Activated CD4-positive, alpha-beta memory T cell treated with anti-CD3 and anti-CD28 coated beads, Interleukin-2, amount 10 ng/mL, durations not matched to agents 7 days and 5 days (primary cell): ENCODE data around the gene MATK. TPM values are rescaled to one million over a fixed set of nuclear protein-coding genes. Genes with fewer than 3 reads are reported as not detected.

Source experiments
- CTCF ChIA-PET: fragments of 350-600 bp; sonication (Branson Sonifier 250); formaldehyde crosslinking; loops from one replicate; lab custom pipeline; 2021; ENCODE audit warnings: antibody characterized with exemption, inconsistent platforms; lab: Charles Lee
- POLR2A ChIA-PET: fragments of 350-600 bp; sonication (Branson Sonifier 250); formaldehyde crosslinking; loops from one replicate; lab custom pipeline; 2021; ENCODE audit warnings: antibody characterized with exemption; lab: Charles Lee
- DNase-seq: peaks from one replicate; pipeline ENCODE4 v3.0.0-alpha.2; 2020
- H3K27ac Mint-ChIP-seq: one replicate; pipeline ENCODE4 v1.8.0; 2021; ENCODE audit warnings: mild to moderate bottlenecking, mixed read lengths
- H3K27me3 Mint-ChIP-seq: one replicate; pipeline ENCODE4 v1.8.0; 2021; ENCODE audit warnings: mixed read lengths
- H3K36me3 Mint-ChIP-seq: one replicate; pipeline ENCODE4 v1.8.0; 2021; ENCODE audit warnings: low read depth, mixed read lengths
- H3K4me1 Mint-ChIP-seq: one replicate; pipeline ENCODE4 v1.8.0; 2021; ENCODE audit warnings: mixed read lengths
- H3K4me3 Mint-ChIP-seq: one replicate; pipeline ENCODE4 v1.8.0; 2021; ENCODE audit warnings: mild to moderate bottlenecking, mixed read lengths
- H3K9me3 Mint-ChIP-seq: one replicate; pipeline ENCODE4 v1.8.0; 2021; ENCODE audit warnings: mixed read lengths
- total RNA-seq, 2 experiments: library from RNA; stranded (reverse); gene quantifications; one replicate each; pipeline ENCODE4 v1.2.3, GENCODE V29; 2021

Gene MATK
- total RNA-seq, 2 experiments from 2014 or later: 13.9 to 15.9 TPM

DNA sequence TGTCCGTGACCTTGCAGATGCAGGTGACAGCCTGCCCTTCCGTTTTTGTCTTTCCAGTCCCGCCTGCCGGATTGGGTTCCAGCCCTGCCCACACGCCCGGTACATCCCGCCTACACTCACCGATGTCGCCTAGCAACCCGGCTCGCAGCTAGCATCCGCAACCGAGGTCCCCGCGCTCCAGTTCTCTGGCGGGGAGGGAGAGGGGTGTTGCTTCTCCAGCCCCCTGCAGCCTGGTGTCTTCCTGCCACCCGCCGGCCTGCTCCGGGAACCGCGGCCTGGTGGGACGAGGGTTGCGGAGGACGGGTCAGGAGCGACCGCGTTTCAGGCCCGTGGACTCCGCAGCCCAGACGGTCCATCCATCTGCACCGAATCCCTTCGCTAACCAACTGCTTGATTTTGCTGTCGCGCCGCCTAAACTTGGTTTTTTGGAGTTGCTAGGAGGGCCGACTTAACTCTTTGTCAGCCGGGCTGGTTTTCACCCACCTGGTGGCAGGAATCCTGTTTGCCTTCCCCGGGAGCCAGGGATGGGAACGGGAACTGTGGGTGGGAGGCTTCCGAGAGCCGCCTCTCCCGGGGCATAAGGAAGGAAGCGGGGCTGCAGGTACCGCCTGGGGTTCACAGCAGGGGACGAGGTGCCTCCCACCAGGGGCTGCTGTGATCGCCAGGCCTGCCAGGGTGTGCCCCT is 15.4 kb upstream of the MATK start:
- ChIA-PET POLR2A (no interaction called here), CTCF (no interaction called here)
- Mint-ChIP-seq H3K27me3 (peaks cover 6% of the 10 kb centered on the region), H3K4me1 (peaks cover 28% of the 10 kb centered on the region), H3K27ac (no peak overlapping the region), H3K9me3 (peaks cover 4% of the 10 kb centered on the region), H3K36me3 (peaks cover 7% of the 10 kb centered on the region), H3K4me3 (peak overlapping the region; percentile 40)
- DNase-seq: peak; percentile 74

GRCh38 chr19:3800996-3801395 is 14.8 kb upstream of the MATK start:
- no peak overlapping the region for H3K4me3 Mint-ChIP-seq
- no peak for DNase-seq
- H3K27me3 Mint-ChIP-seq: peaks cover 6% of the 10 kb centered on the region
- peaks cover 10% of the 10 kb centered on the region for H3K36me3 Mint-ChIP-seq
- H3K9me3 Mint-ChIP-seq: peaks cover 9% of the 10 kb centered on the region
- ChIA-PET CTCF (no interaction called here), POLR2A (no interaction called here)
- no peak overlapping the region for H3K27ac Mint-ChIP-seq
- peaks cover 27% of the 10 kb centered on the region for H3K4me1 Mint-ChIP-seq

DNA sequence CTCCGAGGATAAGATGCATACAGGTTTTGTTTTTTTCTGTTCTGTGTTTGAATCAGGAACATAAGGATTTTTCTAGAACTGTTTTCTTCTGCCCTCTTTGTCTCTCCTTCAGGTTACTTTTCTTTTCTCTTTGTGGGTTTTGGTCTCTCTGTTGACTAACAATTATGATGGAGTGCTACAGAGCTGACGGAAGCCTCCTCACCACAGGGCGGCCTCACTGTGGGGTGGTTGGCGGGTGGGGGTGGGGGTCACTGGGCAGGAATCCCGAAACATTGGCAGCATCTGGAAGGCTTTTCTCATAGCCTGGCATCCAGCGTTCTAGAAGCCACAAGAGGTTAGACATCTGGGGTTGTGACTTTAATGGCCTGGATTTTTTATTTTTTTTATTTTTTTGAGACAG is 12.0 kb upstream of the MATK start:
- peaks cover 10% of the 10 kb centered on the region for H3K36me3 Mint-ChIP-seq
- DNase-seq: peak; percentile 66
- H3K4me1 Mint-ChIP-seq: peaks cover 21% of the 10 kb centered on the region
- CTCF ChIA-PET: interaction anchor here (1.0 to 4.8 kb wide), 4 partner anchors 14 to 36 kb away, joined by 3 to 19 read pairs (median 10); partner anchors contain the start of gene MRPL54
- peak overlapping the region; percentile 68 for H3K27ac Mint-ChIP-seq
- POLR2A ChIA-PET: interaction anchor here (0.8 to 3.2 kb wide), 6 partner anchors 14 to 59 kb away, joined by 3 to 16 read pairs (median 4); partner anchors contain the start of gene MRPL54
- peaks cover 6% of the 10 kb centered on the region for H3K27me3 Mint-ChIP-seq
- peak overlapping the region; percentile 28 for H3K4me3 Mint-ChIP-seq
- peaks cover 9% of the 10 kb centered on the region for H3K9me3 Mint-ChIP-seq

GRCh38 chr19:3796358-3796757 is 10.2 kb upstream of the MATK start:
- ChIA-PET CTCF (interaction anchor here (0.9 to 4.8 kb wide), 3 partner anchors 16 to 26 kb away, joined by 5 to 19 read pairs (median 15); no protein-coding TSS in a partner anchor), POLR2A (interaction anchor here (1.8 to 3.2 kb wide), 3 partner anchors 16 to 189 kb away, joined by 5 to 16 read pairs (median 13); partner anchors contain the start of genes EEF2 and MRPL54)
- Mint-ChIP-seq H3K4me3 (no peak overlapping the region), H3K27ac (no peak overlapping the region), H3K27me3 (peaks cover 6% of the 10 kb centered on the region), H3K36me3 (peaks cover 10% of the 10 kb centered on the region), H3K9me3 (peaks cover 10% of the 10 kb centered on the region), H3K4me1 (peaks cover 20% of the 10 kb centered on the region)
- no peak for DNase-seq

DNA sequence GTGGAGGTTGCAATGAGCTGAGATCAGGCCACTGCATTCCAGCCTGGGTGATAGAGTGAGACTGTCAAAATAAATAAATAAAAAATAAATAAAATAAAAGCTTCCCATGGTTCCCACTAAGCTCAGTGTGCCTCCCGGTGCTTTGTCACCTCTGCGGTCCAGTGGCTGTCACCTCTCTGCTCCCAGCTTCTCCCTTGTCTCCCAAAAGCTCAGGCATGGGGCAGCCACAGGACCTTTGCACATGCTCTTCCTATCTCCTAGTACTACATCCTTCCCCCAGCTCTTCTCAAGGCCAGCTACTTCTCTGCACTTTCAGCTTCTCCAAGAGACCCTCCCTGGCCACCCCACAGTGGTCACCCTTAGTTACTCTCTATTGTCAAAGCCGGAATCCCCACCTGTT is 7.6 kb upstream of the MATK start:
- ChIA-PET CTCF (interaction anchor here (1.0 to 1.1 kb wide), 2 partner anchors 28 to 31 kb away, joined by 3 read pairs; partner anchors contain the start of gene MRPL54), POLR2A (interaction anchor here (0.9 to 1.1 kb wide), 2 partner anchors 19 to 31 kb away, joined by 3 to 4 read pairs; partner anchors contain the start of gene MRPL54)
- Mint-ChIP-seq H3K9me3 (peaks cover 15% of the 10 kb centered on the region), H3K4me3 (no peak overlapping the region), H3K27me3 (peaks cover 8% of the 10 kb centered on the region), H3K36me3 (peaks cover 10% of the 10 kb centered on the region), H3K27ac (no peak overlapping the region), H3K4me1 (peaks cover 14% of the 10 kb centered on the region)
- DNase-seq: no peak

DNA sequence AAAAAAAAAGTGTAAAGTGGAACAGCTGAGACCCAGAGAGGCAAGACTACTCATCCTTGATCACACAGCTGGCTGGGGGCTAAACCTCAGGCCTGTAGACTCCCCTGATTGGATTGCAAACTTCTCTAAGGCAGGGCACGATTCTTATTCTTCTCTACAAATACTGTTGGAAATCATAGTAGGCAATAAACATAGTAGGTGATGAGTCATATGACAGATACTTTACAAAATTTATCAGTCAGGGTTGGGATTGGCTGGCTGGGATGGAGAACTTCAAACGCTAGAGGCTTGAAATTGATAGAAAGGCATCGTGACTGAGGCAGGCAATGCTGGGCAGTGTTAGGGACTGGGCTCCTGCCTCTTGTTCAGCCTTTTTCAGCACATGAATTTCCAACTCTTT is 5.9 kb upstream of the MATK start:
- peaks cover 8% of the 10 kb centered on the region for H3K27me3 Mint-ChIP-seq
- peaks cover 8% of the 10 kb centered on the region for H3K4me1 Mint-ChIP-seq
- ChIA-PET POLR2A (no interaction called here), CTCF (no interaction called here)
- peaks cover 15% of the 10 kb centered on the region for H3K9me3 Mint-ChIP-seq
- DNase-seq: no peak
- H3K4me3 Mint-ChIP-seq: no peak overlapping the region
- H3K36me3 Mint-ChIP-seq: peaks cover 6% of the 10 kb centered on the region
- no peak overlapping the region for H3K27ac Mint-ChIP-seq

- H3K4me3 Mint-ChIP-seq: no peak overlapping the region
- peaks cover 10% of the 10 kb centered on the region for H3K27me3 Mint-ChIP-seq
- H3K36me3 Mint-ChIP-seq: no peaks in the 10 kb centered on the region
- H3K9me3 Mint-ChIP-seq: peaks cover 6% of the 10 kb centered on the region
- POLR2A ChIA-PET: no interaction called here
- no peak for DNase-seq
- no peak overlapping the region for H3K27ac Mint-ChIP-seq
- CTCF ChIA-PET: interaction anchor here (1.3 kb wide), 1 partner anchor 197 kb away, joined by 5 read pairs; no protein-coding TSS in a partner anchor
- H3K4me1 Mint-ChIP-seq: peaks cover 8% of the 10 kb centered on the region
Measured at GRCh38 chr19:3790941-3791340, 4.8 kb upstream of the MATK start.

- Mint-ChIP-seq H3K27me3 (peaks cover 12% of the 10 kb centered on the region), H3K27ac (no peak overlapping the region), H3K4me1 (peaks cover 11% of the 10 kb centered on the region), H3K4me3 (no peak overlapping the region), H3K36me3 (no peaks in the 10 kb centered on the region), H3K9me3 (peaks cover 6% of the 10 kb centered on the region)
- POLR2A ChIA-PET: interaction anchor here (2.1 kb wide), 1 partner anchor 28 kb away, joined by 6 read pairs; the partner anchor contains the start of gene MRPL54
- no peak for DNase-seq
- CTCF ChIA-PET: interaction anchor here (0.8 to 1.3 kb wide), 2 partner anchors 32 to 197 kb away, joined by 3 to 5 read pairs; no protein-coding TSS in a partner anchor
Measured at GRCh38 chr19:3790209-3790734, 4.1 kb upstream of the MATK start.

- ChIA-PET CTCF (interaction anchor here (0.8 kb wide), 2 partner anchors 26 to 33 kb away, joined by 3 read pairs; partner anchors contain the start of gene MRPL54), POLR2A (interaction anchor here (1.7 to 2.1 kb wide), 2 partner anchors 23 to 27 kb away, joined by 6 to 7 read pairs; partner anchors contain the start of gene MRPL54)
- no peak for DNase-seq
- Mint-ChIP-seq H3K4me1 (peaks cover 17% of the 10 kb centered on the region), H3K36me3 (no peaks in the 10 kb centered on the region), H3K4me3 (no peak overlapping the region), H3K27ac (peak overlapping the region; percentile 47), H3K9me3 (peaks cover 6% of the 10 kb centered on the region), H3K27me3 (peaks cover 15% of the 10 kb centered on the region)
Measured at GRCh38 chr19:3788996-3789778, 3.0 kb upstream of the MATK start.

- Mint-ChIP-seq H3K4me1 (peaks cover 23% of the 10 kb centered on the region), H3K4me3 (peak overlapping the region; percentile 71), H3K36me3 (peaks cover 21% of the 10 kb centered on the region), H3K27me3 (peaks cover 14% of the 10 kb centered on the region), H3K9me3 (peaks cover 20% of the 10 kb centered on the region), H3K27ac (no peak overlapping the region)
- ChIA-PET CTCF (no interaction called here), POLR2A (interaction anchor here (1.6 to 1.9 kb wide), 2 partner anchors 27 to 37 kb away, joined by 5 to 8 read pairs; no protein-coding TSS in a partner anchor)
- no peak for DNase-seq
Measured at GRCh38 chr19:3785451-3785937, 687 bp downstream of the MATK start.

DNA sequence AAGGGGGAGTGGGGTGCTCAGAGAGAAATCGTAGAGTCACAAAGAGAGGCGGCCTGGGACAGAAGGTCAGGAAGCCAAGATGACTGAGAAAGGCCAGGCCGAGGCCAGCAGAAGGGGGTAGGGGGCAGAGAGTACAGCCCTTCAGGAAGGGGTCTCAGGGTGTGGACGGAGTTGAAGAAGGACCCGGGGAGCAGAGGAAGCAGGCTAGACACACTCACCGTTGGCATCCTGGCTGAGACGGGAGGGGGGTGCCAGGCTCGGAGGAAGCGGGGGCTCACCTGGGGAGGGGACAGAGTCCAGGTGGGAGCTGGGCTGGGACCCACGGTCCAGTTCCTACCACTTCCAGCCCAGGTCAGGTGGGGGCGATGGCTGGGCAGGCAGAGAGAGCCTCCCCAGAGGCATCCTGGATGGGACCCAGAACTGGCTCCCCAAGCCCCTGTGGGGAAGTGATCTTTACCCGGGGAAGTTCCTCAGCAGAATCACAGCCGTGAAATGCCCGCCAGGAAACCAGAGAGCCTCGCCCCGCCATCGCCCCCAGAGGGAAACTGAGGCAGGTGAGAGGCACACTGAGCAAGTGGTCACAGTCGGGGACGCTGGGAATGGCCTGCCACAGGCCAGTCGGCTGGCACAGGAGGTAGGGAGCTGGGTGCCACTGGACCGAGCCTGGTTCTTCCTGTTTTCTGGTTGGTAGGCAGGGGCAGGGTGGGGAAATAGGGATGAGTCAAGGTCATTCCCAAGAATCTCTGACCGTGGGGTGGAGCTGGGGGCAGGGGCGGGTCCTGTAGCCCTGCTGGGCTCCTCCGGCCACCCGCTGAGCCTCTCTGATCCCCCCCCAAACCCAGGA is 1.4 kb downstream of the MATK start:
- DNase-seq: no peak
- ChIA-PET CTCF (no interaction called here), POLR2A (interaction anchor here (1.2 to 1.9 kb wide), 4 partner anchors 13 to 37 kb away, joined by 3 to 8 read pairs (median 4); partner anchors contain the start of gene MRPL54)
- peaks cover 23% of the 10 kb centered on the region for H3K4me1 Mint-ChIP-seq
- no peak overlapping the region for H3K27ac Mint-ChIP-seq
- H3K27me3 Mint-ChIP-seq: peaks cover 12% of the 10 kb centered on the region
- H3K9me3 Mint-ChIP-seq: peaks cover 20% of the 10 kb centered on the region
- H3K36me3 Mint-ChIP-seq: peaks cover 21% of the 10 kb centered on the region
- H3K4me3 Mint-ChIP-seq: peak overlapping the region; percentile 71
